G401 (cell line): ENCODE data around the gene SERPINA4. TPM values are rescaled to one million over a fixed set of nuclear protein-coding genes. Genes with fewer than 3 reads are reported as not detected.
A peak's percentile ranks its signal among the peaks of the same experiment; 100 is the strongest.
"Not testable (repeated sequence)": the region's sequence is repeated elsewhere in the genome, so short reads cannot be mapped to it uniquely, and the experiment has no call there.

ENCODE experiments used
- DNase-seq: peaks from one replicate; pipeline ENCODE4 v3.0.0-alpha.2; 2015; ENCODE audit warnings: low spot score
- in situ Hi-C: cut with HindIII; loops from 2 replicates; pipeline ENCODE4 v1.10.0; 2016; ENCODE audit warnings: low sequenced_read_pairs, mixed read lengths
- total RNA-seq: library from RNA; depleted of rRNA; stranded (reverse); fragments of >200 nt; shearing (Covaris generic); gene quantifications from 2 replicates; pipeline ENCODE4 v1.2.3, GENCODE V29; 2014; rRNA removed

Gene SERPINA4
- total RNA-seq, 1 experiment from 2014 or later = not detected

GRCh38 chr14:94605361-94605760, 44.1 kb downstream of the SERPINA4 start:
- DNase-seq = no peak
- in situ Hi-C loops = no loop called here

- DNase-seq, in situ Hi-C loops: not testable (repeated sequence)
Observed at GRCh38 chr14:94608966-94609365, 47.7 kb downstream of the SERPINA4 start.

DNA sequence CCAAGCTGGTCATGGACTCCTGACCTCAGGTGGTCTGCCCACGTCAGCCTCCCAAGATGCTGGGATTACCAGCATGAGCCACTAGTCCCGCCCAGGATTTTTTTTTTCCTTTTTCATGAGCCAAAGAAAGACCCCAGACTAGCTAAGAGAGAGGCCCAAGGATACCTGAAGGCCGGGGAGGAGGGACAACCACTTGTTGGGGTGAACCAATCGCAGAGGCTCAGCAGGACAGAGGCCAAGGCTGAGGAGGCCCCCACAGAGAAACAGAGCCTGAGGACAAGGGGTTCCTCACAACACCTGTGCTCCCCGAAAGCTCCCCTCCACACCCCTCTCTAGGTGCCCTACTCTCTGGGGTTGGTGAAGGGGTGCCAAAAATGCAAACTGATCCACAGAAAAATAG, 49.9 kb downstream of the SERPINA4 start:
- in situ Hi-C loops = no loop called here
- no peak for DNase-seq

GRCh38 chr14:94612174-94612573, 50.9 kb downstream of the SERPINA4 start, which contains the start of gene SERPINA3:
Gene SERPINA3, plus strand, starts transcription at chr14:94612391. Its CDS starts 2,051 bp downstream, at chr14:94614442.
- in situ Hi-C loops = no loop called here
- peak; percentile 82 for DNase-seq

DNA sequence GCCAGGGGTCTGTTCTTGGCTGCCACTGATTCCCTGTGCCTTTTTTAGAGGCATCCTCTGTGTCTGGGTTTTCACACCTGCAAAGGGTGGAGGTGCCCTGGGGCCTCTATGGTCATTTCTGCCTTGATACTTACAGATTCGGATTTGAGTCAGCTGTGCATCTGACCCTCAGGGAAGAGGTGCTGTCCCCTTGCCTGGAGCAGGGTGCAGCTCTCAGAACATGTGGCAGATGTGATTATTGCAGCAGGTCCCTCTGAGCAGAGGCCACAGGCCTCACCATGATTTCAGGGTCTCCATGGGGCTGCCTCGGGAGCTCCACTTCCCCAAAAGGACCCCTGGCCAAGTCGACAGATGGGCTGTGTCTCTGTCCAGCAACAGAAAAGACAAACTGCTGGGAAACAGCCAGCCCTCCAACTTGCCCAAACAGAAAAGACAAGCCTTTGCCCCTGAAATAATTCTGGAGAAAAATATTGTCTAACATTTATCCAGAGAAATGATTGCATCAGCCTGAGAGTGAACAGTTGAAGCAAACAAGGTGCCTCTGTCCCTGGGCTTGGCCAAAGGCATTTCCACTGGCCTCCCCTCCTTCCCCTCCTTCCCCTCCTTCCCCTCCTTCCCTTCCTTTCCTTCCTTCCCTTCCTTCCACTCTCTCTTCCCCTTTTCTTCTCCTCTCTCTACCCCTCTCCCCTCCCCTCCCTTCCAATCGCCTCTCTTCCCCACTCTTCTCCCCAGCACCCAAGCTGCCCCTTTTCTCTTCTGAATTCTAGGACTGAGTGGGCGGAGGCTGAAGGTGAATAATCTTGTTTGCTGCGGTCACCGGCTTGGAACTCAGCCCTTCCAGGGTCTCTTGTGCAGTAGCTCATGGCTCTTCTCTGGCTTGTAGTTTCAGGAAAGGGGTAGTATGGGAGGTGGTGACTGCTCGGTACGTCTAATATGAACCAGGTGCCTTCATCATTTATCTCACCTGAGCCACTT, 51.6 kb downstream of the SERPINA4 start:
- DNase-seq = peak; percentile 74
- in situ Hi-C loops = no loop called here

DNA sequence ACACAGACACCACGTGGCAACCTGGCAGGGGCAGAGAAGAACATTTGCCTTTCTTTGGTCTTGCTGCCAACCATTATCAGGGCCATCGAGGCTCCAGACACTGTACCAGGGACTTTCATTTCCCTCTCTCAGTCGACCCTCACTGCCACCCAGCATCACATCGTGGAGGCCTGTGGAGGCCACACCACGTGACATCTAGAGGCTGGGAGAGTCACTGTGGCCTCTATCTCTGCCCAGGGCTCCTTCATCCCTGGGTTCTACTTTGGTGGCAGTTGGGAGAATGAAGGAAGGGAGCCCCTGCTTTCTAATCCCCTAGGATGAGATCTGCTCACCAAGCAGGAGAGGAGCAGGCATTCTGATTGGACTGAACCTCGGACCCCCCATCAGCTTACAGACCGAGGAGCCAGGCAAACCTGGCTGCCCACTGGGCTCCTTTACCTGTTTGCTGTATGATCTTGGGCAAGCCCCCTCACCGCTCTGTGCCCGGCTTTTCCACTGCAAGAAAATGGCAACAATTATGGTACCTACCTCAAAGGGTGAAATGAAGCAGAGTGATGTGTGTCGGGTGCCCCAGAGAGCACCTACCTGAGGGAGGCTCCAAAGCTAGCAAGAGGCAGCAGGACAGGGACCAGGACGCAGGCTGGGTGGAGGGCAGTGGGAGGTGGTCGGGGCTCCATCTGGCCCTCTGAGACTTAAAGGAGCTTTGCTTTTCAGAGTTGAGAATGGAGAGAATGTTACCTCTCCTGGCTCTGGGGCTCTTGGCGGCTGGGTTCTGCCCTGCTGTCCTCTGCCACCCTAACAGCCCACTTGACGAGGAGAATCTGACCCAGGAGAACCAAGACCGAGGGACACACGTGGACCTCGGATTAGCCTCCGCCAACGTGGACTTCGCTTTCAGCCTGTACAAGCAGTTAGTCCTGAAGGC, 52.7 kb downstream of the SERPINA4 start:
- in situ Hi-C loops = no loop called here
- DNase-seq = no peak

DNA sequence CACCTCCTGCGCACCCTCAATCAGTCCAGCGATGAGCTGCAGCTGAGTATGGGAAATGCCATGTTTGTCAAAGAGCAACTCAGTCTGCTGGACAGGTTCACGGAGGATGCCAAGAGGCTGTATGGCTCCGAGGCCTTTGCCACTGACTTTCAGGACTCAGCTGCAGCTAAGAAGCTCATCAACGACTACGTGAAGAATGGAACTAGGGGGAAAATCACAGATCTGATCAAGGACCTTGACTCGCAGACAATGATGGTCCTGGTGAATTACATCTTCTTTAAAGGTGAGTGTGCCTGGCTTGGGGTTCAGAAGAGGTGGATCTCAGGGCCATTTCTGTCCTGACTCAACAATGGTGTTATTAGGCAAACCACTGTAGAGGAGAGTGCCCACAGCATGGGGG, 53.6 kb downstream of the SERPINA4 start:
- in situ Hi-C loops = no loop called here
- no peak for DNase-seq

- no peak for DNase-seq
- in situ Hi-C loops = no loop called here
Observed at GRCh38 chr14:94615254-94615653, 54.0 kb downstream of the SERPINA4 start.

GRCh38 chr14:94615823-94616570, 54.8 kb downstream of the SERPINA4 start:
- in situ Hi-C loops = no loop called here
- DNase-seq = no peak

DNA sequence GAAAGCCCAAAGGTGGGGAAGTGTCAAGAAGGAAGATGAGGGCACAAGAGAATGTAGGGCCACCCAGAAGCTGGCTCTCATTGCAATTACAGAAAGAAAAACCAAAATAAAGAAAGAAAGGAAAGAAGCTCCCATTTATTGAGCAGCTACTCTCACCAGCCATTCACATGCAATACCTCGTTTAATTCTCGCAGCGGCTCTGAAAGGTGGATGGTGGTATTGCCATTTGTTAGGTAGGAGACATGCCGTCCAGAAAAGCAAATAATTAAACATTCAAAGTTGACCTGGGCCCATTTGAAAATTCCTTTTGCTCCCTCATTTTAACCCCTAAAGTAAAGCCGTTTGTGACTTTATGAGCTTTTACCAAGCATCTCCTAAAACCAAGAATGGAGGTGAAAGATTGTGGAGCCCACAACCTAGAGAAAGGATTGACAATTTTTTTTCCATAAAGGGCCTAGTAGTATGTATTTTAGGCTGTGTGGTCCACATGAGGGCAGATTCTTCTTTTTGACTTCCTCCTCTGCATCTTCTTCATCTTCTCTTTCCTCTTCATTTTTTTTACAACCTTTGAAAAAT, 56.2 kb downstream of the SERPINA4 start:
- DNase-seq = no peak
- in situ Hi-C loops = no loop called here

GRCh38 chr14:94617988-94618822, 57.0 kb downstream of the SERPINA4 start:
- in situ Hi-C loops = no loop called here

GRCh38 chr14:94619297-94619696, 58.1 kb downstream of the SERPINA4 start:
- no peak for DNase-seq
- in situ Hi-C loops = no loop called here

More at GRCh38 chr14:94617988-94618822, 57.0 kb downstream of the SERPINA4 start:
- DNase-seq = no peak

Other genes with a start within 250 kb of the SERPINA4 start
- gene SERPINA6, start 238.1 kb upstream of the SERPINA4 start, total RNA-seq = not detected in 2 replicates
- not detected in 2 replicates for gene SERPINA2, start 194.7 kb upstream of the SERPINA4 start, total RNA-seq
- gene SERPINA1, start 172.8 kb upstream of the SERPINA4 start, total RNA-seq = not detected in 2 replicates
- gene SERPINA11, start 108.6 kb upstream of the SERPINA4 start, total RNA-seq = not detected in 2 replicates
- gene SERPINA9, start 85.2 kb upstream of the SERPINA4 start, total RNA-seq = not detected in 2 replicates
- not detected in 2 replicates for gene SERPINA12, start 52.0 kb upstream of the SERPINA4 start, total RNA-seq
- gene SERPINA5, start 20.0 kb downstream of the SERPINA4 start, total RNA-seq = not detected in 2 replicates
- gene SERPINA3, start 50.9 kb downstream of the SERPINA4 start, total RNA-seq = not detected in 2 replicates
- not detected in 2 replicates for gene GSC, start 208.7 kb downstream of the SERPINA4 start, total RNA-seq